C4-2B (cell line): ENCODE measurements around the gene KRT14.

ENCODE experiments used
- ZFX ChIP-seq: fragments of 450-650 bp; IDR thresholded peaks from 2 replicates; pipeline ENCODE4 v1.6.1; 2017
- TF ChIP-seq, protein P1 (sequence below): fragments of 450-650 bp; conservative IDR thresholded peaks from 2 replicates; pipeline ENCODE4 v1.5.1; 2017; ENCODE audit warnings: mild to moderate bottlenecking

- TF ChIP-seq, protein P1, sequence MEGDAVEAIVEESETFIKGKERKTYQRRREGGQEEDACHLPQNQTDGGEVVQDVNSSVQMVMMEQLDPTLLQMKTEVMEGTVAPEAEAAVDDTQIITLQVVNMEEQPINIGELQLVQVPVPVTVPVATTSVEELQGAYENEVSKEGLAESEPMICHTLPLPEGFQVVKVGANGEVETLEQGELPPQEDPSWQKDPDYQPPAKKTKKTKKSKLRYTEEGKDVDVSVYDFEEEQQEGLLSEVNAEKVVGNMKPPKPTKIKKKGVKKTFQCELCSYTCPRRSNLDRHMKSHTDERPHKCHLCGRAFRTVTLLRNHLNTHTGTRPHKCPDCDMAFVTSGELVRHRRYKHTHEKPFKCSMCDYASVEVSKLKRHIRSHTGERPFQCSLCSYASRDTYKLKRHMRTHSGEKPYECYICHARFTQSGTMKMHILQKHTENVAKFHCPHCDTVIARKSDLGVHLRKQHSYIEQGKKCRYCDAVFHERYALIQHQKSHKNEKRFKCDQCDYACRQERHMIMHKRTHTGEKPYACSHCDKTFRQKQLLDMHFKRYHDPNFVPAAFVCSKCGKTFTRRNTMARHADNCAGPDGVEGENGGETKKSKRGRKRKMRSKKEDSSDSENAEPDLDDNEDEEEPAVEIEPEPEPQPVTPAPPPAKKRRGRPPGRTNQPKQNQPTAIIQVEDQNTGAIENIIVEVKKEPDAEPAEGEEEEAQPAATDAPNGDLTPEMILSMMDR = no peak
- TF ChIP-seq ZFX = no peak
These were observed 32.6 kb upstream of the KRT14 start for GRCh38 chr17:41619036-41619926.
